Memory B cell (primary cell): ENCODE results near the gene VEPH1.
"Not testable (repeated sequence)": the region's sequence is repeated elsewhere in the genome, so short reads cannot be mapped to it uniquely, and the experiment has no call there.

Source experiments
- ATAC-seq: fragments of 150-1000 bp; cut with Tn5 transposase; 2 replicates; pipeline ENCODE4 v1.10.0; 2021; ENCODE audit warnings: low read depth, mild to moderate bottlenecking, moderate library complexity
- DNase-seq, 2 donors: peaks; one replicate each; pipeline ENCODE4 v3.0.0; 2022; ENCODE audit warnings: low spot score in 2 of 2
- H3K27ac Mint-ChIP-seq: one replicate; pipeline ENCODE4 v1.8.0; 2022; ENCODE audit warnings: mild to moderate bottlenecking, moderate library complexity, mixed read lengths
- H3K27me3 Mint-ChIP-seq: one replicate; pipeline ENCODE4 v1.8.0; 2022; ENCODE audit warnings: mixed read lengths
- H3K36me3 Mint-ChIP-seq: one replicate; pipeline ENCODE4 v1.8.0; 2022; ENCODE audit warnings: mild to moderate bottlenecking, mixed read lengths
- H3K4me1 Mint-ChIP-seq: one replicate; pipeline ENCODE4 v1.8.0; 2022; ENCODE audit warnings: mixed read lengths
- H3K4me3 Mint-ChIP-seq: one replicate; pipeline ENCODE4 v1.8.0; 2022; ENCODE audit warnings: mild to moderate bottlenecking, moderate library complexity, mixed read lengths
- H3K9me3 Mint-ChIP-seq: one replicate; pipeline ENCODE4 v1.8.0; 2022; ENCODE audit warnings: mixed read lengths

VEPH1 gene

DNA sequence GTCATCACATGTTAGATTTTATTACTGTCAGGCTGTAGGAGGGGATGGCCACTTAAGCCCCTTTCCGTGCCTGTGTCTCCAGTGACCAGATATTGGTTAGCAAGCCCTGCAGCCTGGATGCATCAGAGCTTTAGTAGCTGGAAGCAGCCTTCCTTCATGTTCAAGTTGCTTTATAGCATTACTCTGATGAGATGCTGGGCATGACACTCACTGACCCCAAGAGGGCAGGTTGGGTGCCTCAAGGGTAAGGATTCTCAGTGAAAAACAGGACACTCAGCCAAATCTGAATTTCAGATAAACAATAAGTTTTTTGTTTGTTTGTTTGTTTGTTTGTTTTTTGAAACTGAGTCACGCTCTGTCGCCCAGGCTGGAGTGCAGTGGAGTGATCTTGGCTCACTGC lies 135.0 kb downstream of the VEPH1 start:
- no peak overlapping the region for H3K4me3 Mint-ChIP-seq

GRCh38 chr3:157363393-157363792 lies 139.8 kb downstream of the VEPH1 start:
- ATAC-seq (no peak), DNase-seq (no peak)
- H3K36me3 Mint-ChIP-seq: no peaks in the 10 kb centered on the region
- no peak overlapping the region for H3K27ac Mint-ChIP-seq
- H3K4me3 Mint-ChIP-seq: no peak overlapping the region
- no peaks in the 10 kb centered on the region for H3K4me1 Mint-ChIP-seq
- peaks cover 2% of the 10 kb centered on the region for H3K27me3 Mint-ChIP-seq
- no peaks in the 10 kb centered on the region for H3K9me3 Mint-ChIP-seq

More for the DNA sequence above, 135.0 kb downstream of the VEPH1 start:
- DNase-seq (no peak), ATAC-seq (no peak)
- peaks cover 2% of the 10 kb centered on the region for H3K27me3 Mint-ChIP-seq
- no peak overlapping the region for H3K27ac Mint-ChIP-seq
- no peaks in the 10 kb centered on the region for H3K4me1 Mint-ChIP-seq
- H3K9me3 Mint-ChIP-seq: no peaks in the 10 kb centered on the region
- H3K36me3 Mint-ChIP-seq: no peaks in the 10 kb centered on the region

DNA sequence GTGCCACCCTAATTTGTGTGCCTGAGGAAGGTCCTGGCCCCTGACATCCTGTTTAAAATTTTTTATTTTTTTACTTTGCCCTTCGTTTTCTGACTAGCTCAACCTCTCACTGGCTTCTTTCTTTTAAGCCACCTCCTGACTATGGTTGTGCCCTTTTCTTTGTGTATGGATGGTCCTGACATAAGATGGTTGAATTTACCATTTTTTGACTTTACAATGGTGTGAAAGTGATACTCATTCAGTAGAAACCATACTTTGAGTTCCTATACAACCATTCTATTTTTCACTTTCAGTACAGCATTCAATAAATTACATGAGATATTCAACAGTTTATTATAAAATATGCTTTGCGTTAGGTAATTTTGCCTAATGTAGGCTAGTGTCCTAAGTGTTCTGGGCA lies 140.9 kb downstream of the VEPH1 start:
- no peak overlapping the region for H3K4me3 Mint-ChIP-seq
- no peak for DNase-seq
- H3K4me1 Mint-ChIP-seq: no peaks in the 10 kb centered on the region
- H3K27me3 Mint-ChIP-seq: peaks cover 5% of the 10 kb centered on the region
- no peak for ATAC-seq
- no peak overlapping the region for H3K27ac Mint-ChIP-seq
- no peaks in the 10 kb centered on the region for H3K9me3 Mint-ChIP-seq
- no peaks in the 10 kb centered on the region for H3K36me3 Mint-ChIP-seq

- no peak for DNase-seq
- no peak for ATAC-seq
Observed at GRCh38 chr3:157360044-157360443, 143.2 kb downstream of the VEPH1 start.

GRCh38 chr3:157356541-157356940 lies 146.7 kb downstream of the VEPH1 start:
- Mint-ChIP-seq H3K4me1 (no peaks in the 10 kb centered on the region), H3K4me3 (no peak overlapping the region), H3K27me3 (peaks cover 3% of the 10 kb centered on the region), H3K9me3 (peaks cover under 1% of the 10 kb centered on the region), H3K36me3 (no peaks in the 10 kb centered on the region), H3K27ac (no peak overlapping the region)
- ATAC-seq: no peak
- no peak for DNase-seq

More at GRCh38 chr3:157360044-157360443, 143.2 kb downstream of the VEPH1 start:
- Mint-ChIP-seq H3K4me3 (no peak overlapping the region), H3K4me1 (no peaks in the 10 kb centered on the region), H3K9me3 (no peaks in the 10 kb centered on the region), H3K36me3 (no peaks in the 10 kb centered on the region), H3K27ac (no peak overlapping the region), H3K27me3 (peaks cover 3% of the 10 kb centered on the region)

GRCh38 chr3:157355276-157355675 lies 147.9 kb downstream of the VEPH1 start:
- Mint-ChIP-seq H3K27me3 (peaks cover 3% of the 10 kb centered on the region), H3K27ac (no peak overlapping the region), H3K4me1 (no peaks in the 10 kb centered on the region), H3K36me3 (no peaks in the 10 kb centered on the region), H3K9me3 (peaks cover 2% of the 10 kb centered on the region), H3K4me3 (no peak overlapping the region)
- DNase-seq (no peak), ATAC-seq (no peak)

- no peak overlapping the region for H3K4me3 Mint-ChIP-seq
- DNase-seq (no peak), ATAC-seq (no peak)
- H3K9me3 Mint-ChIP-seq: peaks cover 4% of the 10 kb centered on the region
- H3K36me3 Mint-ChIP-seq: no peaks in the 10 kb centered on the region
- H3K4me1 Mint-ChIP-seq: no peaks in the 10 kb centered on the region
- peaks cover 3% of the 10 kb centered on the region for H3K27me3 Mint-ChIP-seq
- no peak overlapping the region for H3K27ac Mint-ChIP-seq
Observed at GRCh38 chr3:157354722-157355121, 148.5 kb downstream of the VEPH1 start.

DNA sequence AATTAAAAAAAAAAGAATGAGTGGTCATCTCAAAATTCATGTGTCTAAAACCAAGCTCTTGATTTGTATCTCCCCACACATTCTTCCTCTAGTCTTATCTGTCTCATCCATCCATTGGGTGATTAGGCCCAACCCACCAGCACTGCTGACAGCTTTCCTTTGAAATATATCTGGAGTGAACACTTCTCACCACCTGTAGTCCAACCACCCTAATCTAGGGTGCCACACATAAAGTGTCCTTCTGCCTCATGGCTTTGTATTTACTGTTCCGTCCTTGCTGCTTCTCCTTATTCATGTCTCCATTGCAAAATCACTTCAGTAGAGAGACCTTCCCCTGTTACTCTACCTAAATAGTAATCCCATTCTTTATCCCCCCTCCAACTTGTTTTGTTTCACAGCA lies 149.0 kb downstream of the VEPH1 start:
- peaks cover 3% of the 10 kb centered on the region for H3K27me3 Mint-ChIP-seq
- no peak overlapping the region for H3K27ac Mint-ChIP-seq
- no peak overlapping the region for H3K4me3 Mint-ChIP-seq
- H3K4me1 Mint-ChIP-seq: no peaks in the 10 kb centered on the region
- H3K36me3 Mint-ChIP-seq: no peaks in the 10 kb centered on the region
- ATAC-seq (no peak), DNase-seq (no peak)
- H3K9me3 Mint-ChIP-seq: peaks cover 4% of the 10 kb centered on the region

DNA sequence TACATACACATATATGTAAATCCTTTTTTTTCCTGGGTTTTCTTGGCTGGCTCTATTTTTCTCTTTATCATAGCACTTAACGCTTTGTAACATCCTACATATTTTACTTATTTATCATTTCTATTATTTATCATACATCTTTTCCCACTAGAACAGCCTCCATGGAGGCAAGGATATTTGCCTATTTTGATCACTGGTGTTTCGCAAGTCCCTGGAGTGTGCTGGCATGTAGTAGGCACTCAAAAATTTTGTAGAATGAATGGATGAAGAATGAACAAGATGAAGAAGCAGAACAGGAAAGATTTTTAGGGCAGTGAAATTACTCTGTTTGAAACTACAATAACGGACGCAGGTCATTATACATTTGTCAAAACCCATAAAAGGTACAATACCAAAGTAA lies 149.6 kb downstream of the VEPH1 start:
- Mint-ChIP-seq H3K27me3 (peaks cover 3% of the 10 kb centered on the region), H3K36me3 (no peaks in the 10 kb centered on the region), H3K4me3 (no peak overlapping the region), H3K27ac (no peak overlapping the region), H3K4me1 (no peaks in the 10 kb centered on the region), H3K9me3 (peaks cover 4% of the 10 kb centered on the region)
- ATAC-seq (no peak), DNase-seq (no peak)

GRCh38 chr3:157351981-157352380 lies 151.2 kb downstream of the VEPH1 start:
- no peak overlapping the region for H3K27ac Mint-ChIP-seq
- H3K36me3 Mint-ChIP-seq: no peaks in the 10 kb centered on the region
- DNase-seq (no peak), ATAC-seq (no peak)
- no peaks in the 10 kb centered on the region for H3K27me3 Mint-ChIP-seq
- peaks cover 5% of the 10 kb centered on the region for H3K9me3 Mint-ChIP-seq
- H3K4me3 Mint-ChIP-seq: no peak overlapping the region
- no peaks in the 10 kb centered on the region for H3K4me1 Mint-ChIP-seq

GRCh38 chr3:157350651-157351050 lies 152.6 kb downstream of the VEPH1 start:
- H3K9me3 Mint-ChIP-seq, DNase-seq, H3K36me3 Mint-ChIP-seq, H3K4me1 Mint-ChIP-seq, H3K27ac Mint-ChIP-seq, ATAC-seq, H3K4me3 Mint-ChIP-seq, H3K27me3 Mint-ChIP-seq: not testable (repeated sequence)

DNA sequence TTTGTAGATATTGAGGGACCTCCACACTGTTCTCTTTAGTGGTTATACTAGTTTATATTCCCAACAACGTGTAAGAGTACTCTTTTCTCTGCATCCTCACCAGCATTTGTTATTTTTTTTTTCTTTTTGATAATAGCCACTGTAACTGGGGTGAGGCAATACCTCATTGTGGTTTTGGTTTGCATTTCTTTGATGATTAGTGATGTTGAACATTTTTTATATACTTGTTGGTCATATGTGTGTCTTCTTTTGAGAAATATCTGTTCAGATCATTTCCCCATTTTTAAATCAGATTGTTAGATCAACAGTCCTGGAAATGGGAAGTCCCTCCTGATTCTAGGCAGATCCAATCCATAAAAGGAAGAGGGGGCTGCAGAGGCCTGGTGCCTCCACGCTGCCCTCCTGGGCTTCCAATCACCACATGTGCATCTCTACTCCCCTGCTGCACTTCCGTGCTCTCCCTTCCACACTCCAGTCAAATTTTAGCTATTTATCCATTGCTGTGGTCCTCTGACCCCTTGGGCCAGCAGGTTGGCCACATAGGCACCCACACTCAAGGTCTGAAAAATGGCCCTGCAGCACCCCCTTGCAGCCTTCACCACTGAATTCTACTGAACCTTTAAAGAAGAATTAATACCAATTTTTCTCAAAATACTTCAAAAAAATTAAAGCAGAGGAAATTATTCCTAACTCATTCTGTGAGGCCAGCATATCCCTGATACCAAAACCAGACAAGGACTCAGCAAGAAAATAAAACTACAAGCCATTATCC lies 154.7 kb downstream of the VEPH1 start:
- not testable (repeated sequence) for H3K4me3 Mint-ChIP-seq, H3K27ac Mint-ChIP-seq, H3K27me3 Mint-ChIP-seq, ATAC-seq, H3K36me3 Mint-ChIP-seq, DNase-seq, H3K9me3 Mint-ChIP-seq, H3K4me1 Mint-ChIP-seq

DNA sequence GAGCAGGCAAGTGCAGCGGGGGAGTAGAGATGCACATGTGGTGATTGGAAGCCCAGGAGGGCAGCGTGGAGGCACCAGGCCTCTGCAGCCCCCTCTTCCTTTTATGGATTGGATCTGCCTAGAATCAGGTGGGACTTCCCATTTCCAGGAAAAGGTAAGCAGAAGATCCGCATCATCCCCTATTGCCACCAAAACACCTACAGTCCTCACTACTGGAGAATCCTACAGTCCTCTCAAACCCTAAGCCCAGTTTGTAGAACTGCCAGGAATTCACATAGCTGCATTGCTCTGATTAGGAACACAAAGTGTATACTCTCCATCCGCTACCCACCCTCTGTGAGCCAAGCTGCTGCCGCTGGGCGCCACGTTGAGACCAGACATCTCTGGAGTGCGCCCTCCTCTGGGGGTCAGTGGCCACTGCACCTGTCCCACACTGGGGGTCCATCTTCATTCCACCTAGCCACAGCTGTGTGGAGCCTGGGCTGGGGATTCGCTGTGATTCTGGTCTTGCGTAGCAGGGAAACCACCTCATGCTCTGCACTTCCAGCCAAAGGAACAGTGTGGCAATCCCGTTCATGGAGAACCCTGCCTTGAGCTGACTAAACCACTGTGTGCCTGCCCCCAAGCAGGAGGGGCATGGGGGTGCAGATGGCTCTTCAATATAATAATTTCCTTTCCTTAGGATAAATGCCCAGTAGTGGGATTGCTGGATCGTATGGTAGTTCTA lies 155.5 kb downstream of the VEPH1 start:
- no peaks in the 10 kb centered on the region for H3K36me3 Mint-ChIP-seq
- ATAC-seq (no peak), DNase-seq (no peak)
- H3K4me1 Mint-ChIP-seq: no peaks in the 10 kb centered on the region
- H3K27me3 Mint-ChIP-seq: peaks cover 2% of the 10 kb centered on the region
- peaks cover 11% of the 10 kb centered on the region for H3K9me3 Mint-ChIP-seq
- no peak overlapping the region for H3K4me3 Mint-ChIP-seq
- H3K27ac Mint-ChIP-seq: no peak overlapping the region

- DNase-seq: no peak
- Mint-ChIP-seq H3K27me3 (no peaks in the 10 kb centered on the region), H3K27ac (no peak overlapping the region), H3K4me1 (no peaks in the 10 kb centered on the region), H3K36me3 (no peaks in the 10 kb centered on the region), H3K4me3 (no peak overlapping the region), H3K9me3 (no peaks in the 10 kb centered on the region)
- ATAC-seq: no peak
Observed at GRCh38 chr3:157336252-157337009, 166.8 kb downstream of the VEPH1 start.
